Right hindlimb (tissue), 1 donor: ENCODE measurements around the gene POLD1.

ENCODE experiments used
- DNase-seq: peaks from one replicate; pipeline ENCODE4 v3.0.0-alpha.2; 2018

POLD1 gene

DNA sequence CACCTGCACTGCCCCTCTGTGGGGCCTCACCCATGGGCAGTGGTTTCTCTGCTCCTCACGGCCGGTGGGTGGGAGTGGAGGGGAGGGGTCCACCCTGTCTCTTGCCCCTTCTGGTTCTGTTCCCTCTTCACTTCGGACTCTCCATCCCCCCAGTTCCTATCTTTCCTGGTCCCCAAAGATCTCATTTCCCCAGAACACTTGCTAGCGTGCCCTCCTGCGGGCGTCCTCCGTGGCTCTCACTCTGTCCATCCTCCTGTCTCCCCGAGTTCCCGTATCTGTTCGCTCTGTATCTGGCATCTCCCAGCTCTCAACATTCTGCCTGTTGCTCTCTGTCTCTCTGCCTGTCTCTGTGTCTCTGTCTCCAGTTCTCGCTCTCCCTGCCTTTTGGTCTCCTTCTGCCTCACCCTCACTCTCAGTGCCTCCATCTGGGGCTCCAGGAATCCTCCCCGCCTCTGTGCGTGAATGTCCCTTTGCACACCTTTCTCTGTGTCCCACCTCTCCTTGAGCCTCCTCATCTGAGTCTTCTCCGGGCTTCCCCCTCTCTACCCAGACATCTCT, 35.0 kb downstream of the POLD1 start:
- DNase-seq: no peak

- DNase-seq: no peak
These were observed 35.5 kb downstream of the POLD1 start for GRCh38 chr19:50419580-50420035.

- no peak for DNase-seq
These were observed 36.0 kb downstream of the POLD1 start for GRCh38 chr19:50420127-50420526.

GRCh38 chr19:50420808-50421207, 36.7 kb downstream of the POLD1 start:
- DNase-seq: no peak

- no peak for DNase-seq
These were observed 38.5 kb downstream of the POLD1 start for GRCh38 chr19:50422397-50423278.

DNA sequence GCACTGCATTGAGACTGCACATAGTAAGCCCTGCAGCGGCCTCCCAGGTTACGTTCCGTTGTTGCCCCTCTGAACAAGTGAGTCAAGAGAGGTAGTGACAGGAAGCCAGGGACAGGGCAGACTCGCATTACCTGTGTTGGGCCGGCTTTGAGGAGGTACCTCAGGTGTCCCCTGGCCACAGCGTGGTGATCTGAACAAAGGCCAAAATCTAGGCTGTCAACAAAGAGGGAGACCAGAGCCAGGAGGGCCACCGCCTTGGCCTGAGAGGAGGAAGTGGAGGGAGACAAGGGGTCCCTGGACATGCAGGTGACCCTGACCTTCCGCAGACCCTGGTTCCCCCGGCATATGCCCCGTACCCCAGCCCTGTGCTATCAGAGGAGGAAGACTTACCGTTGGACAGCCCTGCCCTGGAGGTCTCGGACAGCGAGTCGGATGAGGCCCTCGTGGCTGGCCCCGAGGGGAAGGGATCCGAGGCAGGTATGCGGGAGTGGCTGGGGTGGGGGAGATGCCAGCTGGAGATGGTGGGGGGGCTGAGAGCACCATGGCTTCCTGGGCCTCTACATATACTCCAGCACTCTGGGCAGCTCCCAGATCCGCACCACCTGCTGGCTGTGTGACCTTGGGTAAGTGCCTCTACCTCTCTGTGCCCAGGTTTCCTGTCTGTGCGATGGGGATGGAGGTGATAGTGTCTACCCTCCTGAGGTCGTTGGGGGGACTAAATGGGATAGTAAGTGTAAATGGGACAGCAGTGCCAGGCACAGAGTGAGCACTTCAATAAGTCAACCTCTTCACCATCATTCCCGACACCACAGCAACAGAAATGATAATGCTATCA, 39.3 kb downstream of the POLD1 start:
- no peak for DNase-seq

DNA sequence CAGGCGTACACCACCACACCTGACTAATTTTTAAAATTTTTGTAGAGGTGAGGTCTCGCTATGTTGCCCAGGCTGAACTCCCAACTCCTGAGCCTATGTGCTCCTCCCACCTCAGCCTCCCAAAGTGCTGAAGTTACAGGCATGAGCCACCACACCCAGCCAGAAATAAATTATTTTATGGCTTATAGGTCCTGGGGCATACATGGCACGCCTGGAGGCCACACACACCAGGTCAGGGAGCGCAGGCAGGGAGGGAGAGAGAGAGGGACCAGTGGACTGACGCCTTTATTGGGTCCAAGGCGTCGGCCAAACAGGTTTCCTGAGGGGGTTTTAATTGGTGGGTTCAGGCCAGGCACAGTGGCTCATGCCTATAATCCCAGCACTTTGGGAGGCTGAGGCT, 41.4 kb downstream of the POLD1 start:
- no peak for DNase-seq

- no peak for DNase-seq
These were observed 43.3 kb downstream of the POLD1 start for GRCh38 chr19:50427318-50427925.

- DNase-seq: peak; percentile 92
These were observed 43.9 kb downstream of the POLD1 start for GRCh38 chr19:50427997-50428425.

DNA sequence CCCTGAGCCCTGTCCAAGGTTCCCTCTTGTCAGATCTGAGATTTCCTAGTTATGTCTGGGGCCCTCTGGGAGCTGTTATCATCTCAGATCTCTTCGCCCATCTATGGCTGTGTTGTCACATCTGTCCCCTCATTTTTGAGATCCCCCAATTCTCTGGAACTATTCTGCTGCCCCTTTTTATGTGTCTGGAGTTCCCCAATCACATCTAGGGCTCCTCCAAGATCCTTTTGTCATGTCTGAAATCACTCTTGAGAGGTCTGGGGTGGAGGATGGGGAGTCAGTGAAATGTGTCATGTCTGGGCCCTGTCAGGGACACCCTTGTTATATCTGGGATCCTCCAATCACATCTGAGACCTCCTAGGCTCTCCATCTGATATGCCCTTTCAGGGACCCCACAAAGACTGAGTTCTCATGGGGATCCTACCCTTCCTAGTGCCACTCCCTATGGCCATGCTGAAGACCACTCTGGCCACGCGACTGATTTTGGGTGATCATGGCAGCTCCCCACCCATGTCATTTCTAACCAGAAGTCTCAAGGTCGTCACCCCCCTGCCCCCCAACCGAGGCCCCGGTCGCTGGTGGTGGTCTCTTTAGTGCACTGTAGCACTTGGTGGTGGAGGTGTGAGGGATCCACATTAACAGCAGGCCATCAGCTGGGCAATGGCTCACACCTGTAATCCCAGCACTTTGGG, 44.8 kb downstream of the POLD1 start:
- DNase-seq: no peak

DNA sequence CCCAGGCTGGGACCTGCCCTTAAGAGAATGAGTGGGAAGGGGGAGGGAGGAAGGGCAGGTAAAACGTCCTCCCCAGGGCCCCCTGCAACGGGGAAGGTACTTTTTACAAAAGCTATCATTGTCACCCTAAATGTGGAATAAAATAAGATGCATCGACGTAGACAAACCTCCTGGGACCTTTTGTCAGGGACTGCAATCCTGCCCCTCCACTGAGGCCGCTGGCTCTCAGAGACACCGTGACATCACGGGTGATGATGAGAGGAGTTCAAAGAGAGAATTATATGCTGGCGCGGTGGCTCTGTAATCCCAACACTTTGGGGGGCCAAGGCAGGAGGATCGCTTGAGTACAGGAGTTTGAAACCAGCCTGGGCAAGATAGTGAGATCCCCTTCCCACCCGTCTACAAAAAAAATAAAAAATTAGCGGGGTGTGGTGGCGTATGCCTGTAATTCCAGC, 46.8 kb downstream of the POLD1 start:
- DNase-seq: no peak

DNA sequence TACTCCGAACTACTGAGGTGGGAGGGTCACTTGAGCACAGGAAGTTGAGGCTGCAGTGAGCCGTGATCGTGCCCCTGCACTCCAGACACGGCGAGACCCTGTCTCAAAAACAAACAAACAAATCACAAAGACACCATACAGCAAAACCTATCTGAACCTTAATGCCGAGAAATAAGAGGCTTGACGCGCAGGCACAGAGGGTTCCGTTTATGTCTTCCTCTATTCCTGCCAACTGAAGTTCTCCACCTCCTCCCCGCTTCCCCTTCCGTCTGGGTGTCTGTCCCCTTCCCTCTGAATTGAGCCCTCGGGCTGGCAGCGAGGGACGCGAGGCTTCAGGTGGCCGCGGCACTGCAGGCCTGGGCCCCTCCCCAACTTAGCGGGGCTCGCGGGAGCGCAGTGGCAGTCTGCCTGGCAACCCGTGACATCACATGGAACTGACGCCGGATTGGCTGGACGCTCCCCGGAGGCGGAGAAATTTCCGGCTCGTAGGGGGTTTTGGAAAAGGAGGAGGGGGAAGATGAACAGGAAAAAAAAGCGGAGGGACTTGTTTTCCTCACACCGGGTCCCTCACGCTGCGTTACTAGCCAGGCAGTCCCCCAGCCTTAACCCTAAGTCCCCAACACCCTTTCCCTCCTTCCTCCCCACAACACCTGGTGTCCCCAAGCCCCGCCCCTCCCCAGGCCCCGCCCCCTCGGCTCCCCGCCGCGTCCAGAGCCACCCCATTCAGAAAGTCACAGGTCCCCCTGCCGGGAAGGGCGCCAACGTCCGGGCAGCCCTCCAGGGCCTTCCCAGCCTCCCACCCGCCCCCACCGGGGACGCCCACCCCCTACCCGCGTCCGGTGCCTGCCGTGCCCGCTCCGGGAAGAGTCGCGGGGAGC, 47.4 kb downstream of the POLD1 start:
- DNase-seq: peak; percentile 92

DNA sequence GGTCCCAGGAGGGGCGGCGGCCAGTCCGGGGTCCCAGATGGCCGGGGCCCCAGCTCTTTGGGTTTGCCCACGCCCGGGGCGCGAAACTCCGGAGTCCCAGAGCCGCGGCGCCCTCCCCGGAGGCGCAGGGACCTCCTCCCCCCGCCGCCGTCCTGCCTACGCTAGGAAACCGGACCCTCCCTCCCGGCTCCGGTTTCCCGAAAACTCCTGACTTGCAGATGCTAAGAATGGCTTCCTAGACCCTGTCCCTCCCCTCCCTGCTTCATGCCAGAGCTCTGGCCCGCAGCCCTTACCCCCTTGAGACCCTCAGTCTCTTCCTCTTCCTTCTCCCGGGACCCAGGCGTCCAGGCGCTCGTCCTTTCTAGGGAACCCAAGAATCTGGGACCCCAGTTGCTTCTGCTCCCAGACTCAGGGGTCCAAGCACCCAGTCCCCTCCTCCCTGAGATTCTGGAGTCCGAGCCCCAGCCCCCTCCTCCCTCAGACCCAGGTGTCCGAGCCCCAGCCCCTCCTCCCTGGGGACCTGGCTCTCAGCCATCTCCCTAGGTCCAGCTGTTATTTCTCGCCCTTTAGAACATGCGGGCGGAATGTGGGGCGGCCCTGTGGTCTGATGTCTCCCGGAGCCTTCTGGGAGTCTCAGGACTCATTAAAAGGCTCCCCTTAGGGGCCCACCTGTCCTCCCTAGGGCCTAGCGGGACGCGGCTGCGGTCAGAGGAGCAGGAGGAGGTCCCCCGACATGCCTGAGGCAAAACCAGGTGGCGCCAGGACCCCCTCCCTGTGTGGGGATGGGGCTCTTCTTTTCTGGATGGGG, 48.3 kb downstream of the POLD1 start, which contains the start of gene MYBPC2:
Gene MYBPC2 (plus strand): TSS at position 672 of the 808 bp plus-strand sequence. CDS start 62 bp downstream, at position 734.
- peak; percentile 77 for DNase-seq

DNA sequence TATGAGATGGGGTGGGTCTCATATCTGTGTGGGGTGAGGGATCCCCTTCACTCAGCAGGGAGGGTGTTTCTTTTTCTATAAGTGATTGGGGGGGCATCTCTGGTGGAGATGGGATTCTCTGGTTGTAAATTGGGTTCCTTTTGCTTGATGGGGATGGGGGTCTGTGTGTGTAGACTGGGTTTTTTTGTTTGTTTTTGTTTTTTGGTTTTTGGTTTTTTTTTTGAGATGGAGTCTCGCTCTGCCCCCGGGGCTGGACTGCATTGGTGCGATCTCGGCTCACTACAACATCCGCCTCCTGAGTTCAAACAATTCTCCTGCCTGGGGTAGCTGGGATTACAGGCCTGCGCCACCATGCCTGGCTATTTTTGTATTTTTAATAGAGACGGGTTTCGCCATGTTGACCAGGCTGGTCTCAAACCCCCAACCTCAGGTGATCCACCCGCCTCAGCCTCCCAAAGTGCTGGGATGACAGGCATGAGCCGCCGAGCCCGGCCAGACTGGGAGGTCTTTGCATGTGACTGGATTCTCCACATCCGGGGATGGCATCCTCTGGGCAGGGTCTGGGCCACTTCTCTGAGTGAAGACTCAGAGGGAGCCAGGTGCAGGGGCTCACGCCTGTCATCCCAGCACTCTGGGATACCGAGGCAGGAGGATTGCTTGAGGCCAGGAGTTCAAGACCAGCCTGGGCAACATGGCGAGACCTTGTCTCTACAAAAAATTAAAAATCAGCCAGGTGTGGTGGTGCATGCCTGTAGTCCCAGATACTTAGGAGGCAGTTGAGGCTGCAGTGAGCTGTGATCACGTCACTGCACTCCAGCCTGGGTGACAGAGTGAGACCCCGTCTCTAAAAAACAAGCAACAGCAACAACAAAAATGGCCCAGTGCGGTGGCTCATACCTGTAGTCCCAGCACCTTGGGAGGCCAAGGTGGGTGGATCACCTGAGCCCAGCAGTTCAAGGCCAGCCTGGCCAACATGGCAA, 49.3 kb downstream of the POLD1 start:
- no peak for DNase-seq

DNA sequence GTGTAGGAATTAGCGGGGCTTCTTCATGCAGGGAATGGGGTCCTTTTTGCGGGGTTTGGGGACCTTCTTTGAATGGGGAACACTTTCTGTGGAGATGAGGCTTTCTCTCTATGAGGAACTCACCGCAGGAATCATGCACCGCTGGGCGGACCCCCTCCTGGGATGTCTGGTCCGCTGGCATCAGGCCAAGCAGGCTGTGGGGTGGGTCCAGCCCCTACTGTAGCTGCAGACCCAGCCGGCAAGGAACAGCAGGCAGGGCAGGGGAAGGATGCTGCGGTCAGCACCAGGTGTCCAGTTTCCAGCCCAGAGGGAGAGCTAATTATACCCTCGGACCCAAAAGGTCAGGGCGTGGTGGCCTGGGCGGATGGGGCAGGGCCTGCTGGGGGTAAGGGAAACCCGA, 50.4 kb downstream of the POLD1 start:
- DNase-seq: no peak

DNA sequence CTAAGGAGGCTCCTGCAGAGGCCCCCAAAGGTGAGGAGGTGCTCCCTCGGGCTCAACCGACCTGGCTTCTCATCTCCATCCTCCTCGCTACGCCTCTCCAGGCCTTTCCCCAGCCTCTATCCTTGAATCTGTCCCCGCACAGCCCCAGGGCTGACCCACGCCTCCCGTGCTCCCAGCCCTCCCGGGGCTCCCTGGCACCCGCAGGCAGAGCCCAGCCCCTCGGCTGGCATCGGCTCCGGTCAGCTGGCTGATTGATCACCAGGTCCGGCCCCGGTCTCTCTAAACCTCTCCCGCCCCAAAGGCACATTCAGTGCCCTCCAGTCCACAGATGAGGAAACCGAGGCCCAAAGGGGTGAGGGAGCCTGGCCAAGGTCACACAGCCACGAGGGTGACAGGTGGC, 51.1 kb downstream of the POLD1 start:
- DNase-seq: no peak

- no peak for DNase-seq
These were observed 51.5 kb downstream of the POLD1 start for GRCh38 chr19:50435627-50436026.

- DNase-seq: no peak
These were observed 53.8 kb downstream of the POLD1 start for GRCh38 chr19:50437862-50438449.
